H9 (cell line): ENCODE results near the gene H6PD. TPM values are rescaled to one million over a fixed set of nuclear protein-coding genes. Genes with fewer than 3 reads are reported as not detected.
A peak's percentile ranks its signal among the peaks of the same experiment; 100 is the strongest.

Experiments
- DNase-seq: peaks from one replicate; pipeline ENCODE4 v3.0.0-alpha.2; 2017
- H2AFZ ChIP-seq: one replicate; pipeline ENCODE4 v1.6.1; 2013; ENCODE audit warnings: mild to moderate bottlenecking, low read length, control low read depth, moderate library complexity
- H2AK5ac ChIP-seq: 2 replicates; pipeline ENCODE4 v1.6.1; 2013; ENCODE audit warnings: low read length, control low read depth, mixed read lengths; ENCODE audit not compliant: insufficient read length
- H2BK120ac ChIP-seq: one replicate; pipeline ENCODE4 v1.6.1; 2013; ENCODE audit warnings: low read depth, mild to moderate bottlenecking, low read length, control low read depth, inconsistent platforms; ENCODE audit not compliant: poor library complexity, severe bottlenecking
- H2BK12ac ChIP-seq: 2 replicates; pipeline ENCODE4 v1.6.1; 2013; ENCODE audit warnings: low read length, control low read depth, mixed read lengths, low read depth; ENCODE audit not compliant: insufficient read length
- H2BK15ac ChIP-seq: 2 replicates; pipeline ENCODE4 v1.6.1; 2013; ENCODE audit warnings: low read depth, low read length, control low read depth
- H2BK20ac ChIP-seq: one replicate; pipeline ENCODE4 v1.6.1; 2013; ENCODE audit warnings: low read depth, mild to moderate bottlenecking, low read length, control low read depth, inconsistent platforms; ENCODE audit not compliant: poor library complexity, severe bottlenecking
- H2BK5ac ChIP-seq: 2 replicates; pipeline ENCODE4 v1.6.1; 2013; ENCODE audit warnings: low read length, control low read depth, mixed read lengths; ENCODE audit not compliant: insufficient read length
- H3K14ac ChIP-seq: 2 replicates; pipeline ENCODE4 v1.6.1; 2013; ENCODE audit warnings: low read length, control low read depth; ENCODE audit not compliant: insufficient read depth
- H3K18ac ChIP-seq: 2 replicates; pipeline ENCODE4 v1.6.1; 2013; ENCODE audit warnings: low read depth, mild to moderate bottlenecking, mixed read lengths, low read length, control low read depth; ENCODE audit not compliant: insufficient read length
- H3K23ac ChIP-seq: 2 replicates; pipeline ENCODE4 v1.6.1; 2013; ENCODE audit warnings: low read length, control low read depth, mixed read lengths, low read depth; ENCODE audit not compliant: insufficient read length
- H3K23me2 ChIP-seq: 2 replicates; pipeline ENCODE4 v1.6.1; 2013; ENCODE audit warnings: low read depth, mild to moderate bottlenecking, mixed read lengths, low read length, control low read depth; ENCODE audit not compliant: insufficient read length, poor library complexity, severe bottlenecking
- H3K27ac ChIP-seq: 2 replicates; pipeline ENCODE4 v1.5.1; 2013; ENCODE audit warnings: low read length, control low read depth, mixed read lengths, low read depth; ENCODE audit not compliant: insufficient read length
- H3K27me3 ChIP-seq: 2 replicates; pipeline ENCODE4 v1.6.1; 2013; ENCODE audit warnings: low read length, control low read depth, inconsistent platforms; ENCODE audit not compliant: insufficient read depth
- H3K4ac ChIP-seq: 2 replicates; pipeline ENCODE4 v1.6.1; 2013; ENCODE audit warnings: low read depth, mild to moderate bottlenecking, control low read depth, inconsistent platforms, low read length, moderate library complexity
- H3K4me1 ChIP-seq: 2 replicates; pipeline ENCODE4 v1.6.1; 2013; ENCODE audit warnings: low read length, control low read depth, inconsistent platforms; ENCODE audit not compliant: insufficient read depth
- H3K4me2 ChIP-seq: 2 replicates; pipeline ENCODE4 v1.6.1; 2013; ENCODE audit warnings: low read length, control low read depth, mixed read lengths; ENCODE audit not compliant: insufficient read length, insufficient read depth
- H3K56ac ChIP-seq: 2 replicates; pipeline ENCODE4 v1.6.1; 2013; ENCODE audit warnings: low read depth, mild to moderate bottlenecking, mixed read lengths, low read length, control low read depth; ENCODE audit not compliant: insufficient read length
- H3K79me1 ChIP-seq: 2 replicates; pipeline ENCODE4 v1.6.1; 2013; ENCODE audit warnings: low read depth, mild to moderate bottlenecking, moderate library complexity, low read length, control low read depth, inconsistent platforms; ENCODE audit not compliant: insufficient read depth, poor library complexity, severe bottlenecking
- H3K79me2 ChIP-seq: 2 replicates; pipeline ENCODE4 v1.6.1; 2013; ENCODE audit warnings: low read length, control low read depth, inconsistent platforms; ENCODE audit not compliant: insufficient read depth
- H3K9ac ChIP-seq: 2 replicates; pipeline ENCODE4 v1.6.1; 2013; ENCODE audit warnings: low read length, control low read depth, mixed read lengths; ENCODE audit not compliant: insufficient read length; ENCODE audit errors: extremely low read depth
- H3K9me3 ChIP-seq: one replicate; pipeline ENCODE4 v1.6.1; 2013; ENCODE audit warnings: low read depth, low read length, inconsistent platforms; ENCODE audit not compliant: control insufficient read depth
- H3T11ph ChIP-seq: one replicate; pipeline ENCODE4 v1.6.1; 2013; ENCODE audit warnings: mild to moderate bottlenecking, low read length, control low read depth, inconsistent platforms
- H4K20me1 ChIP-seq: one replicate; pipeline ENCODE4 v1.6.1; 2013; ENCODE audit not compliant: control insufficient read depth, insufficient read length, insufficient read depth
- H4K5ac ChIP-seq: 2 replicates; pipeline ENCODE4 v1.6.1; 2013; ENCODE audit warnings: low read depth, mild to moderate bottlenecking, mixed read lengths, low read length, control low read depth; ENCODE audit not compliant: insufficient read length
- H4K8ac ChIP-seq: replicated peaks from 2 replicates; pipeline ENCODE4 v1.6.1; 2013; ENCODE audit warnings: low read length, control low read depth, mixed read lengths, low read depth; ENCODE audit not compliant: insufficient read length
- H4K91ac ChIP-seq: 2 replicates; pipeline ENCODE4 v1.6.1; 2013; ENCODE audit warnings: low read depth, mild to moderate bottlenecking, moderate library complexity, mixed read lengths, low read length, control low read depth; ENCODE audit not compliant: insufficient read length
- H3K27ac Mint-ChIP-seq, 3 experiments: 2 replicates in 2 of 3; 3 replicates in 1 of 3; pipeline ENCODE4 v1.8.0; 2020 to 2021; ENCODE audit warnings: mixed read lengths in 3 of 3, mild to moderate bottlenecking in 1 of 3, moderate library complexity in 1 of 3
- H3K27me3 Mint-ChIP-seq: 2 replicates; pipeline ENCODE4 v1.8.0; 2021; ENCODE audit warnings: low read depth, mild to moderate bottlenecking, moderate library complexity, mixed read lengths
- H3K36me3 Mint-ChIP-seq, 3 experiments: 2 replicates in 2 of 3; 3 replicates in 1 of 3; pipeline ENCODE4 v1.8.0; 2020 to 2021; ENCODE audit warnings: low read depth in 3 of 3, mixed read lengths in 3 of 3; ENCODE audit not compliant: insufficient read depth in 1 of 3
- H3K4me1 Mint-ChIP-seq, 2 experiments: 2 replicates each; pipeline ENCODE4 v1.8.0; 2020; ENCODE audit warnings: mixed read lengths in 2 of 2
- H3K4me3 Mint-ChIP-seq, 2 experiments: 2 replicates in 1 of 2; 3 replicates in 1 of 2; pipeline ENCODE4 v1.8.0; 2020 to 2021; ENCODE audit warnings: mild to moderate bottlenecking in 2 of 2, mixed read lengths in 2 of 2, moderate library complexity in 1 of 2
- H3K9me3 Mint-ChIP-seq, 2 experiments: 2 replicates in 1 of 2; 3 replicates in 1 of 2; pipeline ENCODE4 v1.8.0; 2020; ENCODE audit warnings: mild to moderate bottlenecking in 2 of 2, mixed read lengths in 2 of 2, moderate library complexity in 1 of 2
- WGBS: extraction: QIAGEN DNeasy Blood & Tissue Kit; methylation state at CpG from one replicate; pipeline ENCODE4 v1.1.7; 2013; ENCODE audit warnings: missing lambda C conversion rate, low lambda C conversion rate, mixed read lengths; ENCODE audit not compliant: insufficient read length; ENCODE audit errors: extremely low coverage; 5-methylcytosine and 5-hydroxymethylcytosine counted together
- total RNA-seq: library from RNA; stranded (reverse); gene quantifications from 2 replicates; pipeline ENCODE4 v1.2.1, GENCODE V29; 2021
- TF ChIP-seq, protein P1 (sequence below): fragments of 200-600 bp; sonication (generic); conservative IDR thresholded peaks from 3 replicates; pipeline ENCODE4 v1.8.0; 2021; ENCODE audit warnings: antibody characterized with exemption, mild to moderate bottlenecking

H6PD gene
- total RNA-seq, 1 experiment from 2014 or later = 7.9 TPM

DNA sequence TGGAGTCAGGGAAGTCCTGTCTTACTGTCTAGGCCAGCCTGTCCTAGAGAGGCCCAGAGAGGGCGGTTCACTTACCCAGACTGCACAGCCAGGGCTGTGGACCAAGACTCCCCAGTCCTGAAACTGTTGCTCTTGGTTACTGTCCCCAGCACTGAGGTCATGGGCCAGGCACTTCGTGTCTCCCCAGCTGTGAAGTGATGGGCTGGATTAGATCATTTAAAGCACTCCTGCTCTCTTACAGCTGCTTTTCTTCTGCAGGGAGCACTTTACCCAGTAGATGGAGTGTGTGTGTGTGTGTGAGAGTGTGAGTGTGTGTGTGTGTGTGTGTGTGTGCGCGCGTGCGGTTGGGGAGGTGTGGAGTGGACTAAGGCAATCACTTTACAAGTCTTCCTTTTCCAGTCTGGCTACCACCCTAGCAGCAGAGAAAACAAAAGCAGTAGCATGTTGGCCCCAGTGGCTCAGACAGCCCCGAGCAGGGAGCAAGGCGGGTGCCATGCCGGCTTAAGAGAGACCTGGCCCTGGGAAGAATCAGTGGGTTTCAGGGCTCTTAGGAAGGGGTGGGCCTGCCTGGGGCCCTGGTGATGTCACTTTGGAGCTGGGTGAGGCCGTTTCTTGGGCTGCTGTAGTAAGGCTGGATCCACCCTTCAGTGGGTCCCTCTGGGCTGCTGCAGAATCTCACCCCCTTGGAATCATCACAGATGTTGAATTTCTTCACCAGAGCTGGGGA lies 60.5 kb downstream of the H6PD start:
- H4K91ac ChIP-seq = no peak overlapping the region
- Mint-ChIP-seq H3K27ac (peak overlapping the region in 1 of 3 experiments; percentile 12; a peak in 1 of 7 replicates), H3K27me3 (peaks cover 27% of the 10 kb centered on the region), H3K4me3 (peak overlapping the region in 1 of 2 experiments; percentile 54; a peak in 2 of 5 replicates), H3K36me3 (no peaks in the 10 kb centered on the region), H3K9me3 (no peaks in the 10 kb centered on the region), H3K4me1 (peaks cover 10 to 13% of the 10 kb centered on the region in 2 experiments)
- no peak overlapping the region for H2AK5ac ChIP-seq
- peaks cover 8% of the 10 kb centered on the region; the same call in 1 of the 2 replicates for H3K27me3 ChIP-seq
- WGBS = no CpG with 5 or more reads among the region's 10 CpGs
- no peak overlapping the region for H2BK120ac ChIP-seq
- no peak for DNase-seq
- no peaks in the 10 kb centered on the region for H3K9me3 ChIP-seq
- H3T11ph ChIP-seq = no peak overlapping the region
- H3K79me2 ChIP-seq = no peaks in the 10 kb centered on the region
- peaks cover 9% of the 10 kb centered on the region for H3K23me2 ChIP-seq
- no peak overlapping the region for H3K23ac ChIP-seq
- no peak overlapping the region for H3K4me2 ChIP-seq
- no peak overlapping the region for H3K27ac ChIP-seq
- H3K4me1 ChIP-seq = no peaks in the 10 kb centered on the region
- H2BK5ac ChIP-seq = no peak overlapping the region
- no peak overlapping the region for H4K5ac ChIP-seq
- H2BK15ac ChIP-seq = no peak overlapping the region
- H3K4ac ChIP-seq = no peak overlapping the region
- no peak overlapping the region for H4K8ac ChIP-seq
- H2BK12ac ChIP-seq = no peak overlapping the region
- no peak overlapping the region for H2AFZ ChIP-seq
- H3K14ac ChIP-seq = no peak overlapping the region
- no peaks in the 10 kb centered on the region for H3K79me1 ChIP-seq
- no peak overlapping the region for H3K56ac ChIP-seq
- H3K18ac ChIP-seq = no peak overlapping the region
- H3K9ac ChIP-seq = no peak overlapping the region
- H4K20me1 ChIP-seq = no peaks in the 10 kb centered on the region
- no peak overlapping the region for H2BK20ac ChIP-seq
- TF ChIP-seq, protein P1, sequence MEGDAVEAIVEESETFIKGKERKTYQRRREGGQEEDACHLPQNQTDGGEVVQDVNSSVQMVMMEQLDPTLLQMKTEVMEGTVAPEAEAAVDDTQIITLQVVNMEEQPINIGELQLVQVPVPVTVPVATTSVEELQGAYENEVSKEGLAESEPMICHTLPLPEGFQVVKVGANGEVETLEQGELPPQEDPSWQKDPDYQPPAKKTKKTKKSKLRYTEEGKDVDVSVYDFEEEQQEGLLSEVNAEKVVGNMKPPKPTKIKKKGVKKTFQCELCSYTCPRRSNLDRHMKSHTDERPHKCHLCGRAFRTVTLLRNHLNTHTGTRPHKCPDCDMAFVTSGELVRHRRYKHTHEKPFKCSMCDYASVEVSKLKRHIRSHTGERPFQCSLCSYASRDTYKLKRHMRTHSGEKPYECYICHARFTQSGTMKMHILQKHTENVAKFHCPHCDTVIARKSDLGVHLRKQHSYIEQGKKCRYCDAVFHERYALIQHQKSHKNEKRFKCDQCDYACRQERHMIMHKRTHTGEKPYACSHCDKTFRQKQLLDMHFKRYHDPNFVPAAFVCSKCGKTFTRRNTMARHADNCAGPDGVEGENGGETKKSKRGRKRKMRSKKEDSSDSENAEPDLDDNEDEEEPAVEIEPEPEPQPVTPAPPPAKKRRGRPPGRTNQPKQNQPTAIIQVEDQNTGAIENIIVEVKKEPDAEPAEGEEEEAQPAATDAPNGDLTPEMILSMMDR = no peak
